VCaP (cell line): ENCODE data around the gene PKHD1.

ENCODE experiments used
- H3K27ac ChIP-seq: fragments of 450-650 bp; 2 replicates; pipeline ENCODE4 v1.5.1; 2017
- CTCF ChIP-seq: fragments of 450-650 bp; conservative IDR thresholded peaks from 2 replicates; pipeline ENCODE4 v1.5.1; 2017; ENCODE audit warnings: mild to moderate bottlenecking, moderate library complexity

PKHD1 gene

DNA sequence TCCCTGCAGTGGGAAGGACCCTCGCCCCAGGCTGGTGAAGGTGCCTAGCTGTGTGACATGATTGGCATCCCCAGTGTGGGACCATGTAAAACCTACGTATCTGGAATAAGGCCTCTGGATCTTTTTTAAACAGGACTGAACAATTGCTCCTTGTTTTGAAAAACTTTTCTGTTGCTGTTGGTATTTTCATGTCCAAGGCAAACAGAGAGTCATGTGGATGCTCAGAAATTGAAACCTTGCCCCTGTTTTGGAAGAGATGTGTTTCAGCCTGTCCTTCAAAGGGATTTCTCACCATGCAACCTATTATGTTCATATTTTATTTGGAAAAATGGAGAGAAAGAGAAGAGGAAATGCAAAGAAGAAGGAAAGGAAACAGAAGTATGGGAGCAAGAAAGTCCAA lies 362.3 kb downstream of the PKHD1 start:
- H3K27ac ChIP-seq, result no peak overlapping the region
- TF ChIP-seq CTCF, result no peak

DNA sequence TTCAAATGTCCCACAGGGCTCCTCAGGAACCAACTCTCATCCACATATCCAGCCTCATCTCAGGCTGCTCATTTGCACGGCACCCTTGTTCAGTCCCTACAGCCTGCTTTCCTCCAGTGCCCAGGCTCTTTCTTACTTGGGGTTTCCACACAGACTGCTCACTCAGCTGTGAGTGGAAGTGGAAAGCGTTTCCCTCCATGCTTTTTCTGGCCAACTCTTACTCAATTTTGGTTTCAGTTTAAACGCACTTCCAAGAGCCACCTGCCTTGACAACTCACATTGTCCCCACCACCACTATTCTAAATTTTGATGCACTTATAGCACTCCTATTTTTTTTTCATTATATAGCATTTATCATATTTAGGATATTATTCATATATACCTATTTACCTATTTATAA lies 367.1 kb downstream of the PKHD1 start:
- no peak overlapping the region for H3K27ac ChIP-seq
- TF ChIP-seq CTCF, result no peak

- no peak overlapping the region for H3K27ac ChIP-seq
- TF ChIP-seq CTCF, result no peak
Measured at GRCh38 chr6:51719297-51719696, 368.1 kb downstream of the PKHD1 start.

DNA sequence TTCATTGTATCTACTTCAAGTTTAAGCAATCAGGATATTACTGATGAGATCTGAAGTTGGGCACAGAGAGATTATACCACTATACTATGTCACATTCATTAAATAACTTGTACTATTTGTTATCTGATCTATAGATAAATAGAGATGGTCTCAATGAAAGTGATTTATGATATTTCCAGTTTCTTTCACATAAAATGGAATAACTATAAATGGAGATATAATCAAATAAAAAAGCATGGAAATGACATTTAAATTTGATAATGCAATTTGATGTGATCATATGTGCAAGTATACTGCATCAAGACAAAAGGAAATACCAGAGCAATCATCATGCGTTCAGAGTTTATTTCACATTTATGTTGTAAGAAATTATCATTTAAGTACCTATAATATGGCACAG lies 368.9 kb downstream of the PKHD1 start:
- no peak for TF ChIP-seq CTCF
- H3K27ac ChIP-seq, result no peak overlapping the region

DNA sequence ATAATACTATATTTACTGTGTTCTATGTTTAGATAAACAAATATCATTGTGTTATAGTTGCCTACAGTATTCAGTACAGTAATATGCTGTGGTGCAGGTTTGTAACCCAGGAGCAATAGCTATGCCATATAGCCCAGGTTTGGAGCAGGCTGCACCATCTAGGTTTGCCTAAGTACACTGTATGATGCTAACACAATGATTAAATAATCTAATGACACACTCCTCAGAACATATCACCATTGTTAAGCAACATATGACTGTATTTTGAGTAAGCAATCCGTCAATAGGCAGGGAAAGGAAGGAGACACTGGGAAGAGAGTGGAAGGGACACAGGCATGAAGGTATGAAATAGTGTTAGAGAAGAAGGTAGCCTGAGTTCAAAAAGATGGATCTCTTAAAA lies 369.9 kb downstream of the PKHD1 start:
- no peak overlapping the region for H3K27ac ChIP-seq
- no peak for TF ChIP-seq CTCF

GRCh38 chr6:51711876-51712275 lies 375.5 kb downstream of the PKHD1 start:
- no peak overlapping the region for H3K27ac ChIP-seq
- no peak for TF ChIP-seq CTCF

DNA sequence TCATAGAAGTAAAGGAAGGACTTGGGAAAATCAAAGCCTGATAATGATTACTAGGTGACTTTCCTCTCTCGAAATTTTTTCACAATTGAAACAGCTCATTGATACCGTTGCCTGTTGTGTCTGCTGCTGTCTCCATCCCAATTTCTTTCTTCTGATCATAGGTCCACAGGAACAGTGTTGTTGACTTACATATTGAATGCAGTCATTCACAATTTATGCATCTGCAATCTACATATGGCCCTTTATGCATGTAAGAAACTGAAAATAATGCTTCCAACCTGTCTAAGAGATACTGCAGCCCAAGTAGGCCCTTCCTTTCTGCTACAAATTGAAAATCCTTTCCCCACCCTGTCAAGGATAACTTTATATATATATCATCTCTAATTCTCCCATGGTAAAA lies 381.3 kb downstream of the PKHD1 start:
- H3K27ac ChIP-seq, result no peak overlapping the region
- TF ChIP-seq CTCF, result no peak
